Mesothelial cell of epicardium (in vitro differentiated cells): ENCODE results near the gene IRF7. TPM values are rescaled to one million over a fixed set of nuclear protein-coding genes. Genes with fewer than 3 reads are reported as not detected.

Experiments
- DNase-seq, 2 experiments: peaks; one replicate each; pipeline ENCODE4 v3.0.0; 2021; ENCODE audit warnings: low spot score in 2 of 2; ENCODE audit not compliant: unreplicated experiment in 2 of 2
- H3K27ac Mint-ChIP-seq: 2 replicates; pipeline ENCODE4 v1.8.0; 2021; ENCODE audit warnings: mixed read lengths
- H3K27me3 Mint-ChIP-seq: 2 replicates; pipeline ENCODE4 v1.8.0; 2021; ENCODE audit warnings: low read depth, mixed read lengths
- H3K36me3 Mint-ChIP-seq: 2 replicates; pipeline ENCODE4 v1.8.0; 2021; ENCODE audit warnings: mixed read lengths
- H3K4me1 Mint-ChIP-seq: 2 replicates; pipeline ENCODE4 v1.8.0; 2021; ENCODE audit warnings: mixed read lengths
- H3K4me3 Mint-ChIP-seq: 2 replicates; pipeline ENCODE4 v1.8.0; 2021; ENCODE audit warnings: mild to moderate bottlenecking, moderate library complexity, mixed read lengths
- H3K9me3 Mint-ChIP-seq: 2 replicates; pipeline ENCODE4 v1.8.0; 2021; ENCODE audit warnings: mixed read lengths
- total RNA-seq: library from RNA; stranded (reverse); gene quantifications from 3 replicates; pipeline ENCODE4 v1.2.1, GENCODE V29; 2021
- TF ChIP-seq, protein P1 (sequence below): fragments of 200-600 bp; sonication (generic); IDR thresholded peaks from one replicate; pipeline ENCODE4 v1.5.0; 2021; ENCODE audit warnings: antibody characterized with exemption; ENCODE audit not compliant: unreplicated experiment

IRF7 gene
- total RNA-seq, 1 donor from 2014 or later: 21.9 TPM

DNA sequence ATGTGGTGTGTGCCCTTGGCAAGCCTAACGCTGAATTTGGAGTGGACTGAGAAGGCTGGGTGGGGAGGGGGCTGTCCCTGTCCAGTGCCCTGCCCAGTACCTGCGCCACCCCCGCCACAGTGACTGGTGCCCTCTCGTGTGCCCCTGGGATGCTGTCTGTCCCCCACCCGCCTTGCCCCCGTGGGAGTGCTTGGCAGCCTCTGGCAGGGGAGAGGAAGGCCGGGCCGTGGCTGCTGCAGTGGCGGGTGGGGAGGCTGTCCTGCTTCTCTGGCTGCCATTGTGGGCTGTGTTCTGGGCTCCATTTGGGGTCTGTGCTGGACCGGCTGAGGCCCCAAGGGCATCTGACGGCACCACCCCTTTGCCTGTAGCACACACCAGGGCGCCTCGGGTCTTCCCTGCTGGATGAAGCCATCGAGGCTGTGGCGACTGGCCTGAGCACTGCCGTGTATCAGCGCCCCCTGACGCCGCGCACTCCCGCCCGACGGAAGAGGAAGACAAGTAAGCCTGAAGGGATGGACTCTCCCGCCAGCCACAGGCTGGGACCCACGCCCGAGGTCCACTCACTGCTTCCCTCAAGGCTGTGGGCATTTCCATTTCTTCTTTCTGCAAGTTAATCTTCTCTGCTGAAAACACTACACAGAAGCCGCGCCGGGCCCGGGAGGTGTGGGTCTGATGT lies 17.6 kb downstream of the IRF7 start:
- Mint-ChIP-seq H3K4me3 (no peak overlapping the region), H3K36me3 (peaks cover 32% of the 10 kb centered on the region), H3K27me3 (no peaks in the 10 kb centered on the region), H3K27ac (no peak overlapping the region), H3K9me3 (no peaks in the 10 kb centered on the region), H3K4me1 (no peaks in the 10 kb centered on the region)
- TF ChIP-seq, protein P1, sequence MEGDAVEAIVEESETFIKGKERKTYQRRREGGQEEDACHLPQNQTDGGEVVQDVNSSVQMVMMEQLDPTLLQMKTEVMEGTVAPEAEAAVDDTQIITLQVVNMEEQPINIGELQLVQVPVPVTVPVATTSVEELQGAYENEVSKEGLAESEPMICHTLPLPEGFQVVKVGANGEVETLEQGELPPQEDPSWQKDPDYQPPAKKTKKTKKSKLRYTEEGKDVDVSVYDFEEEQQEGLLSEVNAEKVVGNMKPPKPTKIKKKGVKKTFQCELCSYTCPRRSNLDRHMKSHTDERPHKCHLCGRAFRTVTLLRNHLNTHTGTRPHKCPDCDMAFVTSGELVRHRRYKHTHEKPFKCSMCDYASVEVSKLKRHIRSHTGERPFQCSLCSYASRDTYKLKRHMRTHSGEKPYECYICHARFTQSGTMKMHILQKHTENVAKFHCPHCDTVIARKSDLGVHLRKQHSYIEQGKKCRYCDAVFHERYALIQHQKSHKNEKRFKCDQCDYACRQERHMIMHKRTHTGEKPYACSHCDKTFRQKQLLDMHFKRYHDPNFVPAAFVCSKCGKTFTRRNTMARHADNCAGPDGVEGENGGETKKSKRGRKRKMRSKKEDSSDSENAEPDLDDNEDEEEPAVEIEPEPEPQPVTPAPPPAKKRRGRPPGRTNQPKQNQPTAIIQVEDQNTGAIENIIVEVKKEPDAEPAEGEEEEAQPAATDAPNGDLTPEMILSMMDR: no peak
- DNase-seq: no peak

DNA sequence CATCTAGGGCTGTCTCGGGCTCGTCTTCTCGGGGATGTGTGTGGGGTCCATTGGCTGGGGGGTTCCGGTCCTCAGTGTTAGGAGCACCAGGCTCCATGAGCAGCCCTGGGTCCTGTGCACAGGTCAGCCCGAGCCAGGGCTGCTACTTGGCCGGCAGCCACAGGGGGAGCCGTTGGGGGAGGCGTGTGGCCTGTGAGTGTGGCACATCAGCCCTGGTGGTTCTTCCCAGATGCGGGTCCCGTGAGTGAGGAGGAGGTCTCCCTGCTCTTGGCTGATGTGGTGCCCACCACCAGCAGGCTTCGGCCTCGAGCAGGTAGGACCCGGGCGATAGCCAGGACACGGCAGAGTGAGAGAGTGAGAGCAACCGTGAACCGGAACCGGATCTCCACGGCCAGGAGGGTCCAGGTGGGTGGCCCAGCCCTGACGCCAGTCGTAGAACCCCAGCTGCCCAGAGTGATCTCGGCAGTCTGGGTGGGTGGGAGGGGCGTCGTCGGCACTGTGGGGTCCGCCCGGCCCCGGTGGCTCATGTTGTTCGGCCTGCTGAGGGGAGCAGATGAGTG lies 18.5 kb downstream of the IRF7 start:
- Mint-ChIP-seq H3K27me3 (no peaks in the 10 kb centered on the region), H3K27ac (no peak overlapping the region), H3K4me1 (no peaks in the 10 kb centered on the region), H3K9me3 (no peaks in the 10 kb centered on the region), H3K4me3 (no peak overlapping the region), H3K36me3 (peaks cover 38% of the 10 kb centered on the region)
- no peak for DNase-seq
- TF ChIP-seq, protein P1: no peak

DNA sequence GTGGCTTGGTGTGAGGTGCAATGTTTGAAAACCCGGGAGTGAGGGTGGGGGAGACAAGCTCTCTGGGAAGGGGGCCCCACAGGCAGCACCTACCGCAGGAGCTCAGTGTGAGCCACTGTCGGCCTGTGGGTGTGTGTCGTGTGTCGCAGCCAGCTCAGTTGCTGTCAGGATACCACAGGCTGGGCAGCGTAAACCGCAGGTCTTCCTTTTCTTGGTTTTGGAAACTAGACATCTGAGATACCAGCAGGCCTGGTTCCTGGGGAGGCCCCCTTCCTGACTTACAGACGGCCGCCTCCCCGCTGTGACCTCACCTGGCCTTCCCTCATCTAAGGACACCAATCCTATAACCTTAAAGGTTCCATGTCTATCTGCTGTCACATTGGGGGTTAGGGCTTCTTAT lies 19.4 kb downstream of the IRF7 start:
- Mint-ChIP-seq H3K4me3 (no peak overlapping the region), H3K36me3 (peaks cover 36% of the 10 kb centered on the region), H3K4me1 (no peaks in the 10 kb centered on the region), H3K27me3 (no peaks in the 10 kb centered on the region), H3K27ac (no peak overlapping the region), H3K9me3 (no peaks in the 10 kb centered on the region)
- DNase-seq: no peak
- TF ChIP-seq, protein P1: no peak

DNA sequence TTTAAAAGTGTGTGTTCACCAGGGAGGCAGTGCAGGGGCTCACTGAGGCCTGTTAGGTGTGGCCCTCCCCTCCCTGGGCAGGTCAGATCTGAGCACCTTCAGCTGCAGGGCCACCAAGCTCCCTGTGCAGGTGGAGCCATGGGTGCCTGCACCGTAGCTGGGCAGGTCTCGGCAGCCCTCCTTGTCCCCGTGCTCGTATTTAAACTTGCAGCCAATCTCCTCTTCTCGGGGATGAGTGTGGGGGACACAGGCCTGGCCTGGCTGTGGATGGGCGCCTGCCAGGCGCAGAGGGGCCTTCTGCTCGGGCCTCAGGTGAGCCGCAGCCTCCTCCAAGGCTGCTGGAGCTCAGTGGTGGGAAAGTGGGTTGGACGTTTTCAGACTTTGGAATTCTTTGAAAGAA lies 20.4 kb downstream of the IRF7 start:
- no peak for DNase-seq
- no peaks in the 10 kb centered on the region for H3K4me1 Mint-ChIP-seq
- H3K36me3 Mint-ChIP-seq: peaks cover 39% of the 10 kb centered on the region
- H3K4me3 Mint-ChIP-seq: no peak overlapping the region
- H3K27ac Mint-ChIP-seq: no peak overlapping the region
- TF ChIP-seq, protein P1: no peak
- no peaks in the 10 kb centered on the region for H3K27me3 Mint-ChIP-seq
- H3K9me3 Mint-ChIP-seq: no peaks in the 10 kb centered on the region

DNA sequence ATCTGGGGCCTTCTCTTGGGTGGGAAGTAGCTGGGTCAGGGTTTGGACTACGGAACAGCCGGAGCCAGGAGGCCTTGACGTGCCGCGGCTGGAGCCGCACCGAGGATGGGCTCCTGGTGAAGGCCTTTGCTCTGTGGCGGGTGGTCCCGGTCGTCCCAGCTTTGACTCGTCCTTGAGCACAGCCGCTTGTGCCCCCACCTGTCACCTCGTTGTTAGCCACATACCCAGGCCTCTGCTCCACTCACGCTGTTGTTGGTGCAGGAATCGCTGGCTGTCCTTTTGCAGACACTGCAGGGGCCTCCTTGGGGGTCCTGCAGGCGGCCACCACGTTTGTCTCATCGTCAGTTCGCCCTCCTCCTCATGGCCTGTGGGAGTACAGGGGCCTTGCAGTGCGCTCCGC lies 22.4 kb downstream of the IRF7 start:
- Mint-ChIP-seq H3K27ac (no peak overlapping the region), H3K4me1 (no peaks in the 10 kb centered on the region), H3K27me3 (no peaks in the 10 kb centered on the region), H3K36me3 (peaks cover 41% of the 10 kb centered on the region), H3K4me3 (no peak overlapping the region), H3K9me3 (no peaks in the 10 kb centered on the region)
- TF ChIP-seq, protein P1: no peak
- DNase-seq: no peak

DNA sequence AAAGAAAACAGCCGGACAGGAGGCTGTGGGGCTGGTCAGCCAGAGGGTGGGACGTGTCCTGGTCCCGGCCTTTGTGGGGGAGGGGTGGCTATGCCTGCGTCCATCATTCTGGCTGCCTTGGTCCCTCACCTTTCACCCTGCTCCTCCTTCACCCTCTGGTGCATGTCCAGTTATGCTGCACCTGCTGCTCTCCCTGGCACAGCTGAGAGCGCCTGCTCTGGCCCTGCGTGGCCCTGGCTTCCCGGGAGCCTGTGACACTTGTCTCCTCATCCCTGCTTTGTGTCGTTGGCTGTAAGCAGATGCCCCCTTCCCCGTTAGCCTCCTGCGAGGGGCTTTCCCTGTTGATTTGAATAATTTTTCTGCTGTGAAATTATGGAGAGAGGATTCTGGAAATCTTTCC lies 22.8 kb downstream of the IRF7 start:
- no peak for DNase-seq
- Mint-ChIP-seq H3K4me1 (no peaks in the 10 kb centered on the region), H3K27ac (no peak overlapping the region), H3K27me3 (no peaks in the 10 kb centered on the region), H3K4me3 (no peak overlapping the region), H3K36me3 (peaks cover 41% of the 10 kb centered on the region), H3K9me3 (no peaks in the 10 kb centered on the region)
- TF ChIP-seq, protein P1: no peak
